ENCODE results near the gene YBX2. TPM values are rescaled to one million over a fixed set of nuclear protein-coding genes. Genes with fewer than 3 reads are reported as not detected.
A peak's percentile ranks its signal among the peaks of the same experiment; 100 is the strongest.
"Not testable (repeated sequence)": the region's sequence is repeated elsewhere in the genome, so short reads cannot be mapped to it uniquely, and the experiment has no call there.

YBX2 gene
- polyA plus RNA-seq, 1 experiment, result 0.11 TPM

GRCh38 chr17:7336240-7337175, 42.1 kb upstream of the YBX2 start, which contains the start of gene ACAP1:
Gene ACAP1, plus strand, starts transcription at chr17:7336529. Its CDS starts 206 bp downstream, at chr17:7336735.
- CTCF ChIA-PET, result interaction anchor here (1.1 to 3.2 kb wide), 4 partner anchors 8 to 20 kb away, joined by 3 to 13 read pairs (median 4); no protein-coding TSS in a partner anchor

GRCh38 chr17:7335765-7336164, 41.3 kb upstream of the YBX2 start:
- H3K4me3 ChIP-seq (ENCODE audit: low read depth, low read length); H3K27me3 ChIP-seq (ENCODE audit: control insufficient read depth, insufficient read depth, low read length); DNase-seq (ENCODE audit: low read depth); H3K36me3 ChIP-seq (ENCODE audit: control insufficient read depth, insufficient read depth, low read length); POLR2A ChIA-PET: not testable (repeated sequence)
- CTCF ChIA-PET, result interaction anchor here (1.1 to 3.2 kb wide), 2 partner anchors 9 to 11 kb away, joined by 3 to 13 read pairs; no protein-coding TSS in a partner anchor

More at GRCh38 chr17:7336240-7337175, 42.1 kb upstream of the YBX2 start, which contains the start of gene ACAP1:
- DNase-seq (ENCODE audit: low read depth), result no peak
- no peaks in the 10 kb centered on the region for H3K36me3 ChIP-seq (ENCODE audit: control insufficient read depth, insufficient read depth, low read length)
- no peak within 1 kb of the TSS for H3K4me3 ChIP-seq (ENCODE audit: low read depth, low read length)
- peaks cover under 1% of the 10 kb centered on the region for H3K27me3 ChIP-seq (ENCODE audit: control insufficient read depth, insufficient read depth, low read length)
- POLR2A ChIA-PET, result no interaction called here
- TF ChIP-seq CTCF (IDR thresholded peaks at IDR 0.05; ENCODE audit: insufficient read depth, low read depth, low read length), result no peak

GRCh38 chr17:7334938-7335538, 40.6 kb upstream of the YBX2 start:
- no peak overlapping the region for H3K4me3 ChIP-seq (ENCODE audit: low read depth, low read length)
- no peak for DNase-seq (ENCODE audit: low read depth)
- ChIA-PET POLR2A (no interaction called here), CTCF (interaction anchor here (1.0 to 3.2 kb wide), 3 partner anchors 10 to 97 kb away, joined by 3 to 13 read pairs (median 3); no protein-coding TSS in a partner anchor)
- H3K27me3 ChIP-seq (ENCODE audit: control insufficient read depth, insufficient read depth, low read length), result no peaks in the 10 kb centered on the region; the same call in 1 of the 2 replicates
- TF ChIP-seq CTCF (IDR thresholded peaks at IDR 0.05; ENCODE audit: insufficient read depth, low read depth, low read length), result no peak
- no peaks in the 10 kb centered on the region for H3K36me3 ChIP-seq (ENCODE audit: control insufficient read depth, insufficient read depth, low read length)

GRCh38 chr17:7332600-7333069, 38.2 kb upstream of the YBX2 start:
- H3K4me3 ChIP-seq (ENCODE audit: low read depth, low read length); CTCF ChIA-PET; H3K36me3 ChIP-seq (ENCODE audit: control insufficient read depth, insufficient read depth, low read length); POLR2A ChIA-PET; DNase-seq (ENCODE audit: low read depth); H3K27me3 ChIP-seq (ENCODE audit: control insufficient read depth, insufficient read depth, low read length): not testable (repeated sequence)

GRCh38 chr17:7332111-7332510, 37.7 kb upstream of the YBX2 start:
- Histone ChIP-seq H3K27me3 (ENCODE audit: control insufficient read depth, insufficient read depth, low read length) (no peaks in the 10 kb centered on the region; the same call in 1 of the 2 replicates), H3K4me3 (ENCODE audit: low read depth, low read length) (no peak overlapping the region), H3K36me3 (ENCODE audit: control insufficient read depth, insufficient read depth, low read length) (no peaks in the 10 kb centered on the region)
- no peak for TF ChIP-seq CTCF (IDR thresholded peaks at IDR 0.05; ENCODE audit: insufficient read depth, low read depth, low read length)
- CTCF ChIA-PET, result no interaction called here
- no peak for DNase-seq (ENCODE audit: low read depth)
- POLR2A ChIA-PET, result no interaction called here

GRCh38 chr17:7330638-7331015, 36.2 kb upstream of the YBX2 start:
- Histone ChIP-seq H3K4me3 (ENCODE audit: low read depth, low read length) (peak overlapping the region; percentile 64), H3K27me3 (ENCODE audit: control insufficient read depth, insufficient read depth, low read length) (no peaks in the 10 kb centered on the region; the same call in 1 of the 2 replicates), H3K36me3 (ENCODE audit: control insufficient read depth, insufficient read depth, low read length) (peaks cover 4% of the 10 kb centered on the region; the same call in 1 of the 2 replicates)
- DNase-seq (ENCODE audit: low read depth), result no peak
- TF ChIP-seq CTCF (IDR thresholded peaks at IDR 0.05; ENCODE audit: insufficient read depth, low read depth, low read length), result no peak
- ChIA-PET POLR2A (no interaction called here), CTCF (interaction anchor here (0.5 kb wide), 1 partner anchor 21 kb away, joined by 3 read pairs; no protein-coding TSS in a partner anchor)
